Gastrocnemius medialis (tissue), 4 donors: ENCODE results near the gene PIGT. TPM values are rescaled to one million over a fixed set of nuclear protein-coding genes. Genes with fewer than 3 reads are reported as not detected.

ENCODE experiments used
- ATAC-seq, 2 donors: fragments of 150-250 bp; one replicate each; pipeline ENCODE4 v1.9.1; 2016
- DNase-seq, 2 donors: peaks; one replicate each; pipeline ENCODE4 v3.0.0-alpha.2; 2019
- H3K27ac ChIP-seq, 4 donors: fragments of 200-600 bp; sonication (generic); 1 replicate in 1 of 4; 2 replicates in 3 of 4; pipeline ENCODE4 v1.5.1; 2016 to 2018; ENCODE audit warnings: mild to moderate bottlenecking in 2 of 4, moderate library complexity in 1 of 4
- H3K27me3 ChIP-seq, 3 donors: fragments of 200-600 bp; sonication (generic) in 2 of 3; 1 replicate in 1 of 3; 2 replicates in 2 of 3; pipeline versions ENCODE4 v1.5.1 to v1.6.0; 2016 to 2019; ENCODE audit warnings: mild to moderate bottlenecking in 1 of 3, moderate library complexity in 1 of 3
- H3K36me3 ChIP-seq, 2 donors: fragments of 200-600 bp; sonication (generic) in 1 of 2; one replicate each; pipeline ENCODE4 v1.5.1; 2017 to 2018
- H3K4me1 ChIP-seq, 2 donors: fragments of 200-600 bp; sonication (generic) in 1 of 2; one replicate each; pipeline ENCODE4 v1.5.1; 2016 to 2017; ENCODE audit warnings: mild to moderate bottlenecking in 2 of 2
- H3K4me3 ChIP-seq, 4 donors: fragments of 200-600 bp; sonication (generic) in 3 of 4; 1 replicate in 1 of 4; 2 replicates in 3 of 4; pipeline ENCODE4 v1.5.1; 2016 to 2019; ENCODE audit warnings: mild to moderate bottlenecking in 2 of 4
- H3K9me3 ChIP-seq, 3 donors: fragments of 200-600 bp; sonication (generic) in 2 of 3; 1 replicate in 1 of 3; 2 replicates in 2 of 3; pipeline ENCODE4 v1.5.1; 2016 to 2019
- CTCF ChIP-seq, 5 experiments: fragments of 450-650 bp in 3 of 5; fragments of 200-600 bp in 2 of 5; sonication (generic) in 2 of 5; IDR thresholded peaks in 4 of 5; conservative IDR thresholded peaks in 1 of 5; 1 replicate in 4 of 5; 2 replicates in 1 of 5; pipeline ENCODE4 v1.5.1; 2016 to 2019; ENCODE audit warnings: antibody characterized with exemption in 5 of 5, mild to moderate bottlenecking in 3 of 5, moderate library complexity in 3 of 5
- POLR2A ChIP-seq, 2 donors: fragments of 450-650 bp; IDR thresholded peaks; one replicate each; pipeline ENCODE4 v1.6.1; 2017; ENCODE audit warnings: antibody characterized with exemption in 2 of 2, mild to moderate bottlenecking in 2 of 2, moderate library complexity in 2 of 2
- in situ Hi-C, 4 donors: fragments of 200-750 bp; cut with MboI; loops; one replicate each; pipeline versions ENCODE4 v1.15.0 to v1.8.0; 2017; ENCODE audit warnings: low sequenced_read_pairs in 4 of 4
- intact Hi-C: fragments of 100-400 bp; cut with DNase I; formaldehyde crosslinking; loops from one replicate; pipeline ENCODE4 v1.15.1; 2023; ENCODE audit warnings: low total_unique reads
- total RNA-seq, 4 donors: library from RNA; depleted of rRNA; stranded (reverse); fragments of >200 nt; gene quantifications; one replicate each; pipeline versions ENCODE4 v1.1.0 to v1.2.3, GENCODE V29; 2016

PIGT gene
- total RNA-seq, 4 donors from 2014 or later: 45.9 to 118 (median 94.2) TPM

DNA sequence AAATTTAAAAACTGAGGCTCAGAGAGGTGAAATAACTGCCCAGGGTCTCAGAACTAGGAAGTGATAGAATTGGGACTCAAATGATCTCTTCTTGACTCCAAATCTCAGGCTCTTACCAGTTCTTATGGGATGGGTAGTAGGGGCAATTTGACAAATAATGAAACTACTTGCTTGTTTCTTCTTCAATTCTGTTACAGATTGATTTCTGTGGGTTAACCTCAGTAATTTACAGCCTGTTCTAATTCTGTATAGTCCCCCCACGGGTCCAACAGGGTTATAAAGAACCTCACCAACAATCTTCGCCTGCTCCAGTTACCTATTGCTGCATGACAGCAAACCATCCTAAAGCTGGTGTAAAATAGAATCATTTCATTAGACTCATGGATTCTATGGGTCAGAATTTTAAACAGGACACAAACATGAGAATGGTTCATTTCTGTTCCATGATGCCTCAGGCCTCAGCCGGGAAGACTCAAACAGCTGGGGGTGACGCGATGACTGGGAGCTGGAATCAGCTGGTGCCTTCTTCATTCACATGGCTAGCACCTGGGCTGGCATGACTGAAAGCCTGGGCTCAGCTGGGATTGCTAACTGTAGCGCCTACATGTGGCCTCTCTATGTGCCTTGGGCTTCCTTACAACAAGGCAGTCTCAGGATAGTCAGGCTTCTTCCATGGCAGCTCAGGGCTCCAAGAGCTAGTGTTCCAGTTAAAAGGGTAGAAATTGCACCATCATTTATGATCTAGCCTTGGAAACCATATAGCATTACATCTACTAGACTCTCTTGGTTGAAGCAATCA is 47.0 kb downstream of the PIGT start:
- Histone ChIP-seq H3K4me3 (no peak overlapping the region), H3K27ac (no peak overlapping the region), H3K27me3 (peaks cover 0 to 4% (median 4%) of the 10 kb centered on the region in 3 donors), H3K36me3 (no peaks in the 10 kb centered on the region), H3K4me1 (no peaks in the 10 kb centered on the region), H3K9me3 (no peaks in the 10 kb centered on the region)
- DNase-seq (no peak), ATAC-seq (no peak)
- TF ChIP-seq POLR2A (IDR thresholded peaks at IDR 0.05) (no peak), CTCF (IDR thresholded peaks at IDR 0.05 in 4 of 5, conservative IDR thresholded peaks at IDR 0.05 in 1 of 5) (no peak)
- intact Hi-C loops (no loop called here), in situ Hi-C loops (no loop called here)

- intact Hi-C loops (no loop called here), in situ Hi-C loops (no loop called here)
- Histone ChIP-seq H3K27me3 (peaks cover 2 to 4% (median 4%) of the 10 kb centered on the region in 3 donors), H3K4me1 (no peaks in the 10 kb centered on the region), H3K9me3 (no peaks in the 10 kb centered on the region), H3K27ac (no peak overlapping the region), H3K36me3 (no peaks in the 10 kb centered on the region), H3K4me3 (no peak overlapping the region)
- ATAC-seq (no peak), DNase-seq (no peak)
- no peak for TF ChIP-seq POLR2A (IDR thresholded peaks at IDR 0.05)
- TF ChIP-seq CTCF (IDR thresholded peaks at IDR 0.05 in 4 of 5, conservative IDR thresholded peaks at IDR 0.05 in 1 of 5): no peak
Observed at GRCh38 chr20:45463709-45464108, 47.8 kb downstream of the PIGT start.

DNA sequence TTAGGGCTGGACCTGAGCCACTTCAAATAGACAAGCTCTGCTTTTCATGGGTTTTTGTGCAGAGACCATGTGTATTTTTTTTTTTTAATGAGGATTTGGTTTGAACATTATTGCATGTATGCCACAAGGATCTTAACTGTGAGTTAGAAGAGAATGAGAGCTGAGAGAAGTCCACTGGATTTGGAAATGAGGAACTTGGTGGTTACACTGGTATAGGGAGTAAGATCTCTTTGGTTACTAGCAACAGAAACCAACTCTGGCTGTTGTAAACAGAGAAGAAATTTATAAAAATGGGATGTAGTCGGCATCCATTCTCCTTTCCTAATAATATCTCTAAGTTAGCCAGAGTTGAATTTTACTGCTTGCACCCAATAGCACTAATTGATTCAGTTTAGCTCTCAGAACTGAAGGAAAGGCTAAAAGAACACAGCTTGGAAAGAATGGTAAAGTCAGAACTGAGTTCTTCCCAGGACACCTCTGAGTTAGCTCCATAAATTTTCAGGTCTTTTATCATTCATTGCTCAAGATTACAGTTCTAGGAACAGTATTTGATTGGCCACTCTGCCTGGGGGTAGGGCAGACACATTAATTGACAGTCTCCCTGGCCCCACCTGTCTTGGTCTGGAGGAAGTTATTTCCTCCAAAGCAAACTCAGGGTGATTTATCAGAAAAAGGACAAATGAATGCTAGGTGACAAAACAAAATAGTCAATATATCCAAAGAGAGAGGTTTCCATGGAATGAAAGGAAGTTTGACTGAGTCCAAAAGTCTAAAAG is 49.7 kb downstream of the PIGT start:
- peaks cover 20 to 24% (median 23%) of the 10 kb centered on the region in 3 donors for H3K27me3 ChIP-seq
- no peak for ATAC-seq
- no peaks in the 10 kb centered on the region for H3K36me3 ChIP-seq
- DNase-seq: no peak
- in situ Hi-C loops (no loop called here), intact Hi-C loops (no loop called here)
- peaks cover 0 to 15% of the 10 kb centered on the region in 2 donors for H3K4me1 ChIP-seq
- H3K9me3 ChIP-seq: no peaks in the 10 kb centered on the region
- no peak overlapping the region for H3K27ac ChIP-seq
- H3K4me3 ChIP-seq: no peak overlapping the region
- TF ChIP-seq CTCF (IDR thresholded peaks at IDR 0.05 in 4 of 5, conservative IDR thresholded peaks at IDR 0.05 in 1 of 5) (no peak), POLR2A (IDR thresholded peaks at IDR 0.05) (no peak)

- TF ChIP-seq CTCF (IDR thresholded peaks at IDR 0.05 in 4 of 5, conservative IDR thresholded peaks at IDR 0.05 in 1 of 5) (no peak), POLR2A (IDR thresholded peaks at IDR 0.05) (no peak)
- H3K27ac ChIP-seq: no peak overlapping the region
- intact Hi-C loops: no loop called here
- no peaks in the 10 kb centered on the region for H3K36me3 ChIP-seq
- peaks cover 0 to 18% of the 10 kb centered on the region in 2 donors for H3K4me1 ChIP-seq
- no peaks in the 10 kb centered on the region for H3K9me3 ChIP-seq
- in situ Hi-C loops: no loop called here
- H3K27me3 ChIP-seq: peaks cover 32 to 37% (median 36%) of the 10 kb centered on the region in 3 donors
- DNase-seq (no peak), ATAC-seq (no peak)
- H3K4me3 ChIP-seq: no peak overlapping the region
Observed at GRCh38 chr20:45467172-45467571, 51.2 kb downstream of the PIGT start.
